Measurements from ENCODE around the gene DGKQ. TPM values are rescaled to one million over a fixed set of nuclear protein-coding genes. Genes with fewer than 3 reads are reported as not detected.

The DGKQ gene
- total and polyA plus RNA-seq, 2 of the 13 experiments (the other 11 are each of a cell fraction or from before 2014, with no cell fraction given) = 4.5 to 7.2 TPM

- TF ChIP-seq FIP1L1 (IDR thresholded peaks at IDR 0.05; ENCODE audit: borderline replicate concordance, insufficient read depth, low read depth, low read length) (no peak), PPARG (CRISPR knock-in tag; conservative IDR thresholded peaks at IDR 0.05) (no peak), CENPT (CRISPR knock-in tag; IDR thresholded peaks at IDR 0.05; ENCODE audit: low read depth) (no peak), ZBTB38 (CRISPR knock-in tag; IDR thresholded peaks at IDR 0.05) (no peak), HOXA7 (CRISPR knock-in tag; IDR thresholded peaks at IDR 0.05) (no peak), CEBPB (IDR thresholded peaks at IDR 0.05; ENCODE audit: borderline replicate concordance, low read depth, low read length) (no peak), PAWR (CRISPR knock-in tag; IDR thresholded peaks at IDR 0.05; ENCODE audit: borderline replicate concordance) (no peak), MTA3 (CRISPR knock-in tag; IDR thresholded peaks at IDR 0.05) (no peak), CSRNP1 (CRISPR knock-in tag; IDR thresholded peaks at IDR 0.05) (0 out of 2 replicates have a peak, but pooled peaks have one; percentile 62), RNF219 (CRISPR knock-in tag; IDR thresholded peaks at IDR 0.05) (no peak), ZNF446 (CRISPR knock-in tag; IDR thresholded peaks at IDR 0.05) (peak; percentile 12; the same call in 1 of the 2 replicates), PRMT3 (CRISPR knock-in tag; IDR thresholded peaks at IDR 0.05; ENCODE audit: borderline replicate concordance, low read depth) (no peak), SP140L (CRISPR knock-in tag; IDR thresholded peaks at IDR 0.05; ENCODE audit: borderline replicate concordance) (no peak), FOXC1 (CRISPR knock-in tag; IDR thresholded peaks at IDR 0.05; ENCODE audit: borderline replicate concordance) (no peak), NFIC (IDR thresholded peaks at IDR 0.05; ENCODE audit: low read length) (no peak), KLF9 (CRISPR knock-in tag; IDR thresholded peaks at IDR 0.05; ENCODE audit: low read depth) (no peak), MBNL3 (CRISPR knock-in tag; conservative IDR thresholded peaks at IDR 0.05) (no peak), ZNF30 (CRISPR knock-in tag; IDR thresholded peaks at IDR 0.05) (no peak), NFKB2 (CRISPR knock-in tag; IDR thresholded peaks at IDR 0.05; ENCODE audit: borderline replicate concordance) (no peak), ZNF768 (CRISPR knock-in tag; IDR thresholded peaks at IDR 0.05) (no peak), ZNF225 (CRISPR knock-in tag; IDR thresholded peaks at IDR 0.05) (no peak), GRHL1 (CRISPR knock-in tag; conservative IDR thresholded peaks at IDR 0.05) (no peak)
Measured at GRCh38 chr4:1009542-1010394, 36.4 kb upstream of the DGKQ start (continued).
